ENCODE results near the gene ABCA8. TPM values are rescaled to one million over a fixed set of nuclear protein-coding genes. Genes with fewer than 3 reads are reported as not detected.
"Not testable (repeated sequence)": the region's sequence is repeated elsewhere in the genome, so short reads cannot be mapped to it uniquely, and the experiment has no call there.

Gene ABCA8, protein sequence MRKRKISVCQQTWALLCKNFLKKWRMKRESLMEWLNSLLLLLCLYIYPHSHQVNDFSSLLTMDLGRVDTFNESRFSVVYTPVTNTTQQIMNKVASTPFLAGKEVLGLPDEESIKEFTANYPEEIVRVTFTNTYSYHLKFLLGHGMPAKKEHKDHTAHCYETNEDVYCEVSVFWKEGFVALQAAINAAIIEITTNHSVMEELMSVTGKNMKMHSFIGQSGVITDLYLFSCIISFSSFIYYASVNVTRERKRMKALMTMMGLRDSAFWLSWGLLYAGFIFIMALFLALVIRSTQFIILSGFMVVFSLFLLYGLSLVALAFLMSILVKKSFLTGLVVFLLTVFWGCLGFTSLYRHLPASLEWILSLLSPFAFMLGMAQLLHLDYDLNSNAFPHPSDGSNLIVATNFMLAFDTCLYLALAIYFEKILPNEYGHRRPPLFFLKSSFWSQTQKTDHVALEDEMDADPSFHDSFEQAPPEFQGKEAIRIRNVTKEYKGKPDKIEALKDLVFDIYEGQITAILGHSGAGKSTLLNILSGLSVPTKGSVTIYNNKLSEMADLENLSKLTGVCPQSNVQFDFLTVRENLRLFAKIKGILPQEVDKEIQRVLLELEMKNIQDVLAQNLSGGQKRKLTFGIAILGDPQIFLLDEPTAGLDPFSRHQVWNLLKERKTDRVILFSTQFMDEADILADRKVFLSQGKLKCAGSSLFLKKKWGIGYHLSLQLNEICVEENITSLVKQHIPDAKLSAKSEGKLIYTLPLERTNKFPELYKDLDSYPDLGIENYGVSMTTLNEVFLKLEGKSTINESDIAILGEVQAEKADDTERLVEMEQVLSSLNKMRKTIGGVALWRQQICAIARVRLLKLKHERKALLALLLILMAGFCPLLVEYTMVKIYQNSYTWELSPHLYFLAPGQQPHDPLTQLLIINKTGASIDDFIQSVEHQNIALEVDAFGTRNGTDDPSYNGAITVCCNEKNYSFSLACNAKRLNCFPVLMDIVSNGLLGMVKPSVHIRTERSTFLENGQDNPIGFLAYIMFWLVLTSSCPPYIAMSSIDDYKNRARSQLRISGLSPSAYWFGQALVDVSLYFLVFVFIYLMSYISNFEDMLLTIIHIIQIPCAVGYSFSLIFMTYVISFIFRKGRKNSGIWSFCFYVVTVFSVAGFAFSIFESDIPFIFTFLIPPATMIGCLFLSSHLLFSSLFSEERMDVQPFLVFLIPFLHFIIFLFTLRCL (N-terminal part only)
- total RNA-seq (not detected), total RNA-seq (0 reads per million in 2 donors)

DNA sequence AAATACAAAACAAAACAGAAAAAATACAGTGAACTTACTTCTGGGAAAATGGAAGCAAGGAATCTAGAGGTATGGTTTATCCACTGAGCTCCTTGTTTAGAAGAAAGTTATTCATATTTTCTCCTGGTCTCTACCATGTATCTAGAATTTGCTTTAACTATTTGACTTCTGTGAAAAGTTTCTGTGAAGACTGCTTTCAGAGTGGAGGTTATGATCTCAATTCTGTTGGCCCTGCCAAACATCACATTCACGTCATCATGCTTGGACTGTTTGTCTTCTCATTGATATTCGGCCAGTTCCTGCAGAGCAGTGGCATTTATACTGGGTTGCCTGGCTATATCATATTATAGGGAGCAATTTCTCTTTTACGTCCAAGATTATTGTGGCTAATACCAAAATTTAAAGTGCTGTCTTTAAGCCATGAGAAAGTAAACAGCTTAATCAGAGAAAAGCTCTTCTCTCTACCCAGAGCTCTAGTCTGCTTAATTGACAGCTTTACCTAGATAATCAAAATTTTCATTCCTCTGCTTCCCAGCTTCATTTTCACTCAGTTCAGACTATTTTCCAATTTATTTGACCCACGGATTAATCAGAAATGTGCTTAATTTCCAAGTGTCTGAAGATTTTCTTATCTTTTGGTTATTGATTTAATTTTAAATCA is at the start of gene ABCA8:
TSS of gene ABCA8 (minus strand) at position 212 of the 661 bp plus-strand sequence. CDS start 13,358 bp downstream, outside the sequence.
- Mint-ChIP-seq H3K27ac (no peak within 1 kb of the TSS), H3K4me1 (no peaks in the 10 kb centered on the region), H3K36me3 (ENCODE audit: low read depth) (no peaks in the 10 kb centered on the region), H3K4me3 (no peak within 1 kb of the TSS), H3K27me3 (peaks cover 14% of the 10 kb centered on the region)
- ATAC-seq: no peak
- DNase-seq: no peak
- H3K9me3 ChIP-seq (ENCODE audit: control insufficient read depth, low read length, poor library complexity, severe bottlenecking): no peaks in the 10 kb centered on the region

DNA sequence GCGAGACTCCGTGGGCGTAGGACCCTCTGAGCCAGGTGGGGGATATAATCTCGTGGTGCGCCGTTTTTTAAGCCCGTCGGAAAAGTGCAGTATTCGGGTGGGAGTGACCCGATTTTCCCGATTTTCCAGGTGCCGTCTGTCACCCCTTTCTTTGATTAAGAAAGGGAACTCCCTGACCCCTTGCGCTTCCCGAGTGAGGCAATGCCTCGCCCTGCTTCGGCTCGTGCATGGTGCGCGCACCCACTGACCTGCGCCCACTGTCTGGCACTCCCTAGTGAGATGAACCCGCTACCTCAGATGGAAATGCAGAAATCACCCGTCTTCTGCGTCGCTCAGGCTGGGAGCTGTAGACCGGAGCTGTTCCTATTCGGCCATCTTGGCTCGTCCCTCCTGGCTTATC is 49.6 kb upstream of the ABCA8 start:
- not testable (repeated sequence) for H3K27me3 Mint-ChIP-seq; H3K4me1 Mint-ChIP-seq; H3K27ac Mint-ChIP-seq; H3K4me3 Mint-ChIP-seq; H3K9me3 ChIP-seq (ENCODE audit: control insufficient read depth, low read length, poor library complexity, severe bottlenecking); ATAC-seq; H3K36me3 Mint-ChIP-seq (ENCODE audit: low read depth); DNase-seq

DNA sequence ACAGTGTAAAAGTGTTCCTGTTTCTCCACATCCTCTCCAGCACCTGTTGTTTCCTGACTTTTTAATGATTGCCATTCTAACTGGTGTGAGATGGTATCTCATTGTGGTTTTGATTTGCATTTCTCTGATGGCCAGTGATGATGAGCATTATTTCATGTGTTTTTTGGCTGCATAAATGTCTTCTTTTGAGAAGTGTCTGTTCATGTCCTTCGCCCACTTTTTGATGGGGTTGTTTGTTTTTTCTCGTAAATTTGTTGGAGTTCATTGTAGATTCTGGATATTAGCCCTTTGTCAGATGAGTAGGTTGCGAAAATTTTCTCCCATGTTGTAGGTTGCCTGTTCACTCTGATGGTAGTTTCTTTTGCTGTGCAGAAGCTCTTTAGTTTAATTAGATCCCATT is 44.6 kb upstream of the ABCA8 start:
- not testable (repeated sequence) for DNase-seq; H3K4me3 Mint-ChIP-seq; H3K27ac Mint-ChIP-seq; H3K9me3 ChIP-seq (ENCODE audit: control insufficient read depth, low read length, poor library complexity, severe bottlenecking); ATAC-seq; H3K4me1 Mint-ChIP-seq; H3K27me3 Mint-ChIP-seq; H3K36me3 Mint-ChIP-seq (ENCODE audit: low read depth)

DNA sequence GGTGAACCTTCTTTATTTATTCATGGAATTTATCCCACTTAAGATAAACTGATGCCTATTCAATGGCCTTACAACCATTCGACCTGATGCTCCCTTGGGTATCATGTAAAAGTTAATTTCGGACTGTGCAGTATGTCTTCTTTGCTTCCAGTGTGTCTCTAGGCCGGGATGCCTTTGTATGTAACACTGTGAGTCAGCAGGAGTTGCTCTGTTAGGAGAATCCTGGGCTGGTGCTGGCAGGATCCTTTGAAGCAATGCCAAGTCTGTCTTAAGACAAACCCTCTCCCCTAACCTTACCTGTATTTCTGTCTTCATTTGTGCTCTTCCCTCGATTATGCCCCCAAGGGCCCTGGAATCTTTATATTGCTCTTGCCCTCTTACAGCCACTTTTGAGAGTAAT is 37.9 kb upstream of the ABCA8 start:
- ATAC-seq: no peak
- no peaks in the 10 kb centered on the region for H3K36me3 Mint-ChIP-seq (ENCODE audit: low read depth)
- no peak overlapping the region for H3K4me3 Mint-ChIP-seq
- H3K9me3 ChIP-seq (ENCODE audit: control insufficient read depth, low read length, poor library complexity, severe bottlenecking): no peaks in the 10 kb centered on the region
- DNase-seq: no peak
- H3K4me1 Mint-ChIP-seq: peaks cover 2% of the 10 kb centered on the region
- H3K27ac Mint-ChIP-seq: no peak overlapping the region
- no peaks in the 10 kb centered on the region for H3K27me3 Mint-ChIP-seq

DNA sequence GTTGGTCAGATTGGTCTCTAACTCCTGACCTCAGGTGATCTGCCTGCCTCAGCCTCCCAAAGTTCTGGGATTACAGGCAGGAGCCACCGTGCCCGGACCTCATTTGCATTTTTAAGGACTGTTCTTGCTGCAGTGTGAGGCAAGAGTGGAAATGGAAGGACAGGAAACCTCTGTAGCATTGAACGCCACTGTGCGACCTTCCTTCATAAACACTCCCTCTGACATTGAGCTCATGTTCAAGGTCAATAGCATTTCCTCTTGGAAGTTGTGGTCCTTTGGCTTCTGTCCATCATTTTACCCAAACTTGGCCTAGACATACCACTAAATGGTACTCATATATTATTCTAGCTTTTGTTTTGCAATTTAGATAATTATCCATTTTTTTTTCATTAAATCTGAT is 32.8 kb upstream of the ABCA8 start:
- ATAC-seq: no peak
- Mint-ChIP-seq H3K27me3 (no peaks in the 10 kb centered on the region), H3K4me1 (peaks cover 2% of the 10 kb centered on the region), H3K27ac (no peak overlapping the region), H3K4me3 (no peak overlapping the region), H3K36me3 (ENCODE audit: low read depth) (no peaks in the 10 kb centered on the region)
- no peak for DNase-seq
- H3K9me3 ChIP-seq (ENCODE audit: control insufficient read depth, low read length, poor library complexity, severe bottlenecking): no peaks in the 10 kb centered on the region

DNA sequence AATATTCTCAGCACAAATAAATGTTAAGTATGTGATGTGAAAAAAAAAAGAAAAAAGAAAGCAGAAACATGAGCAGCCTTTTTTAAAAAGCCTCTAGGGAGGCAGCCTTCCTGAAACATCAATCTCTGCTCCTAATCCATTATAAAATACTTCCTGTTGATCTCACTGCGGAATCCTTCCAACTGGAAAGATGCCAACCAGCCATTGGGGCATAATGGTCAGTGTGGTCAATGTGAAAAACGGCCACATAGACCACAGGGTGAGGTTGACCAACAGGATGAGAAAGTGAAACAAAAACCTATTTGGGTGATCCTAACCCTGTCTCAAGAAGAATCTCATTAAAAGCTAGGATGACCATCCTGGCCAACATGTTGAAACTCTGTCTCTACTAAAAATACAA is 26.1 kb upstream of the ABCA8 start:
- peaks cover 4% of the 10 kb centered on the region for H3K27me3 Mint-ChIP-seq
- DNase-seq (no peak), ATAC-seq (no peak)
- no peaks in the 10 kb centered on the region for H3K4me1 Mint-ChIP-seq
- H3K36me3 Mint-ChIP-seq (ENCODE audit: low read depth): no peaks in the 10 kb centered on the region
- no peak overlapping the region for H3K4me3 Mint-ChIP-seq
- no peaks in the 10 kb centered on the region for H3K9me3 ChIP-seq (ENCODE audit: control insufficient read depth, low read length, poor library complexity, severe bottlenecking)
- no peak overlapping the region for H3K27ac Mint-ChIP-seq

DNA sequence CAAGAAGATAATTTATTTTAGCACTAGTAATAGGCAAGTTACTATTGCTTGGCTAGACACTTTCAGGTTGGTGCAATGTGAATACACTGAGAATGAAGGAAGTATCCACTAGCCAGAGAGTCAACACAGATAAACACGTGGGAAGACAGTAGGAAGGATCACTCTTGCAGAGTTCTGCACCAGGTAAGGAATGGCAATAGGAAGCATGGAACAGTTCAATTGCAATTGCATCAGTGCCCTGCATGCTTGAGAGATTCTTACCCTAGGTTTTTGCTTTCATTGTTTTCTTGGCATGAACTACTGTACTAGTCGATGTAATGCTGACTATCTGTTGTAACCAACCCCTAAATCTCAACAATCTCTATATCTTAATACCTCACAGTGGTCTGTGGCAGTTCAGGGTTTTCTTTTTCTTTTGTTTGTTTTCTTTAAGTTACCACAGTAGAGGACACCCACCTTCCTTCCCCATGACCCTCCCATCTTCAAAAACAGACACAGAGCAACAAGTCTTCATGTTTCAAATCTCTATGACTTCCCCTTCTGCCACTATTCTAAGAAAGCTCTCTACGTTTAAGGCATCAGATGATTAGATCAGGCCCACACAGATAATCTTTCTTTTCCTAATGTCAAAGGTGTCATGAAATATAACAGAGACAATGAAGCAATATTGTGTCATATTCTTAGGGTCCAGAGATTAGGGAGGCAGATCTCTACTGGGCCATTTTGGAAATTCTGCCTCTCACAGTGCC is 18.1 kb upstream of the ABCA8 start:
- Mint-ChIP-seq H3K36me3 (ENCODE audit: low read depth) (no peaks in the 10 kb centered on the region), H3K4me1 (no peaks in the 10 kb centered on the region), H3K4me3 (no peak overlapping the region), H3K27me3 (peaks cover 26% of the 10 kb centered on the region), H3K27ac (no peak overlapping the region)
- no peak for ATAC-seq
- no peak for DNase-seq
- H3K9me3 ChIP-seq (ENCODE audit: control insufficient read depth, low read length, poor library complexity, severe bottlenecking): peaks cover 4% of the 10 kb centered on the region

DNA sequence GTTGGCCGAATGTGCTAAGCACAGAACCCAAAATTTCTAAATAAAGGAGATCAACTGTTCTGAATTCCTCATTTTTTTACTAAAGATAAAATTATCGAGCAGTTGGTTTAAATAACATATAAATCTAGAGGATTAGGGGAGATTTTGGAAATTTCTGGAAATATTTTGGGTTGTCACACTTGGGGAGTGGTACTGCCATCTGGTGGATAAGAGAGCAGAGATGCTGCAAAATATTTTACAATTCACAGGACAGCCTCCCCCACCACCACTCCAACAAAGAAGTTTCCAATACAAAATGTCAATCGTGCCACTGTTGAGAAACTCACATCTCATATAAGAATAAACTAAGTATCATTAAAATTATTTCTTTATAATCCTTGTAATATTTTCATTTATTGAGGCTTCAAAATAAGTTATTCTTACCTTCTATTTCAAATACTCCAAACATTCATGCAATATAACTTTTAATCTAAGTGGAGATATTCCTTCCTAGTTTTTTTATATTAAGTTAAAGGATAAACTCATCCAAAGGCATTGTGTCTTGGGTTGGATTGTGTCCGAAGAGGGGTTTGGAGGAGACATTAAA is 17.0 kb upstream of the ABCA8 start:
- no peaks in the 10 kb centered on the region for H3K36me3 Mint-ChIP-seq (ENCODE audit: low read depth)
- H3K9me3 ChIP-seq (ENCODE audit: control insufficient read depth, low read length, poor library complexity, severe bottlenecking): peaks cover 4% of the 10 kb centered on the region
- no peak for ATAC-seq
- H3K4me1 Mint-ChIP-seq: no peaks in the 10 kb centered on the region
- H3K27me3 Mint-ChIP-seq: peaks cover 26% of the 10 kb centered on the region
- no peak overlapping the region for H3K27ac Mint-ChIP-seq
- no peak for DNase-seq
- H3K4me3 Mint-ChIP-seq: no peak overlapping the region

DNA sequence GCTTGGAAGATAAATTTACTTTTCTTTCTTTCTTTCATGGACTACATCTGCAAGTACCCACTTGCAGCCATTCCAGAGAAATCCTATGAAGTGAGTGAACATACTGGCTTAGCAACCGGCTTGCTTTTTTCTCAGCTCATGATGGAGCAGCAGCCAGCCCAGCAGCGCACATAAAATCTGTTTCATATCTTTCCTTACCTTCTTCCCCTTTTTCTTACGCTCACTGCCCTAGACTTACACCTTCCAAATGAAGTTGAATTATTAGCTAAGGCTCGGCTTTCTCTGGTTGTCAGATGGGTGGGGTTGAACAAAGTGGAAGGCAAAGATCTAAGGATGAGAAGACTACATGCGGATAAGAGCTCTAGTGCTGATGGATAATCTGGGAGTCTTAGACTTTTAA is 13.9 kb upstream of the ABCA8 start:
- Mint-ChIP-seq H3K4me1 (no peaks in the 10 kb centered on the region), H3K36me3 (ENCODE audit: low read depth) (no peaks in the 10 kb centered on the region), H3K27ac (no peak overlapping the region), H3K4me3 (no peak overlapping the region), H3K27me3 (peaks cover 22% of the 10 kb centered on the region)
- H3K9me3 ChIP-seq (ENCODE audit: control insufficient read depth, low read length, poor library complexity, severe bottlenecking): no peaks in the 10 kb centered on the region
- DNase-seq (no peak), ATAC-seq (no peak)

DNA sequence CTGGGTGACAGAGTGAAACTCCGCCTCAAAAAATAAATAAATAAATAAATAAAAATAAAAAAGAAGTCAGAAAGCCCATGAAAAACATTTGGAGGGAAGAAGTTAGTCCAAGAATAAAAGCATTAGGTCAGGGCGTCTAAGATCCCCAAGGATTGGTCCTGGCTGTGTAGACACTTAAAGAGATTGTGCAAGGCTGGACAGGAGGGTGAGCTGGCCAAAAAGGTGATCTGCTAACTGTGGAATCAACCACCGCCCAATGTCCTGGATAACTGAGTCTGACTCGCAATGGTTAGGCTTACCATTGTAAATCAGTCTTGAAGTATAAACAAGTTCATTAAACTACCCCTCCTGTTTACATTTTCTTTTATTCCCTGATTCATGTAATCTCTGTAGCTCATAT is 8.8 kb upstream of the ABCA8 start:
- H3K4me3 Mint-ChIP-seq: no peak overlapping the region
- DNase-seq (no peak), ATAC-seq (no peak)
- H3K36me3 Mint-ChIP-seq (ENCODE audit: low read depth): no peaks in the 10 kb centered on the region
- H3K27ac Mint-ChIP-seq: no peak overlapping the region
- H3K9me3 ChIP-seq (ENCODE audit: control insufficient read depth, low read length, poor library complexity, severe bottlenecking): no peaks in the 10 kb centered on the region
- peaks cover 6% of the 10 kb centered on the region for H3K27me3 Mint-ChIP-seq
- H3K4me1 Mint-ChIP-seq: no peaks in the 10 kb centered on the region

DNA sequence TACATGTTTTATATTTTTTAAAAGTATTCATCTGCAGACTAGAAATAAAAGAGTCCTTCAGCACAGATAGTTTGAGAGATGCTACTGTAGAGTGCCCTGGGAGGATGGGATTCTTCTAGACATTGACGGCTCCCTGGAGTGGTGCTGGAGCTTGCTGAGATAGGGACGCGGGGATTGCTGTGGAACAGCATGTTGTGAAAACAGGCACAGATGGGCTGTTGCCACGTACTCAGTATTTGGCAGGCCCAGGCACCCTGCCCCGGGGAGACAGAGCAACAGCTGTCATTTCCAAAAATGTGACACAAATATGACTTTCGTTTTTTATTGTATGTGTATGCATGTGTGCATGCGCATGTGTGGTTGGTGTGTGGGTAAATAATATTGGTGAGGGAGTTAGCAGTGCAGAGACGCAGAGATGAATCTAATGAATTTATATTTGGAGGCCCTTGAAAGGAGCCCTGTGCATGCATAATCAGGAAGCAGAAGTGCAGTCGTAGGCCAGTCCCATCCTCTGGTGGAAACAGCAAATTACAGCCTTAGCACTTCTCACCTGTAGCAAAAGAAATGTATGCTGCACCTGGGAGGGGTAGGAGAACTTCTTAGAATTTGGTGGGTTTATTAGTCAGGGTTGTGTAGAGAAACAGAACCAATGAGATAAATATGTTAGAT is 6.2 kb upstream of the ABCA8 start:
- no peaks in the 10 kb centered on the region for H3K4me1 Mint-ChIP-seq
- H3K4me3 Mint-ChIP-seq: no peak overlapping the region

More for the DNA sequence above, 6.2 kb upstream of the ABCA8 start:
- DNase-seq (no peak), ATAC-seq (no peak)
- Mint-ChIP-seq H3K36me3 (ENCODE audit: low read depth) (no peaks in the 10 kb centered on the region), H3K27ac (no peak overlapping the region), H3K27me3 (no peaks in the 10 kb centered on the region)
- H3K9me3 ChIP-seq (ENCODE audit: control insufficient read depth, low read length, poor library complexity, severe bottlenecking): no peaks in the 10 kb centered on the region
